Fibroblast of lung (primary cell): ENCODE data around the gene USH2A. TPM values are rescaled to one million over a fixed set of nuclear protein-coding genes. Genes with fewer than 3 reads are reported as not detected.

Source experiments
- DNase-seq, 2 donors: peaks; one replicate each; pipeline versions ENCODE4 v3.0.0 to v3.0.0-alpha.2; 2010; ENCODE audit warnings: low read depth in 2 of 2
- H2AFZ ChIP-seq: 2 replicates; pipeline ENCODE4 v1.5.1; 2012; ENCODE audit warnings: low read length, control low read depth, inconsistent platforms
- H3K27ac ChIP-seq: 2 replicates; pipeline ENCODE4 v1.5.1; 2011; ENCODE audit warnings: low read length, control low read depth; ENCODE audit not compliant: insufficient read depth
- H3K27me3 ChIP-seq: 2 replicates; pipeline ENCODE4 v1.5.1; 2011; ENCODE audit warnings: mild to moderate bottlenecking, low read length; ENCODE audit not compliant: control insufficient read depth, insufficient read depth
- H3K36me3 ChIP-seq: 2 replicates; pipeline ENCODE4 v1.5.1; 2011; ENCODE audit warnings: low read length; ENCODE audit not compliant: control insufficient read depth, insufficient read depth
- H3K4me1 ChIP-seq: 2 replicates; pipeline ENCODE4 v1.5.1; 2011; ENCODE audit warnings: low read length; ENCODE audit not compliant: control insufficient read depth, insufficient read depth; ENCODE audit errors: extremely low read depth
- H3K4me2 ChIP-seq: 2 replicates; pipeline ENCODE4 v1.5.1; 2011; ENCODE audit warnings: low read length, control low read depth; ENCODE audit not compliant: insufficient read depth; ENCODE audit errors: extremely low read depth
- H3K4me3 ChIP-seq, 4 experiments: fragments of 200-600 bp in 1 of 4; sonication (generic) in 1 of 4; replicated peaks in 1 of 4; 2 replicates each; pipeline ENCODE4 v1.5.1; 2011 to 2016; ENCODE audit warnings: low read length in 4 of 4, low read depth in 3 of 4, mild to moderate bottlenecking in 3 of 4, control low read depth in 2 of 4, inconsistent platforms in 1 of 4, mixed read lengths in 1 of 4; ENCODE audit not compliant: insufficient read depth in 1 of 4; ENCODE audit errors: control extremely low read depth in 1 of 4
- H3K79me2 ChIP-seq: 2 replicates; pipeline ENCODE4 v1.5.1; 2012; ENCODE audit warnings: mild to moderate bottlenecking, low read length, inconsistent platforms; ENCODE audit not compliant: control insufficient read depth, insufficient read depth
- H3K9ac ChIP-seq: 2 replicates; pipeline ENCODE4 v1.5.1; 2011; ENCODE audit warnings: mild to moderate bottlenecking, low read length, control low read depth; ENCODE audit not compliant: insufficient read depth
- H3K9me3 ChIP-seq: 2 replicates; pipeline ENCODE4 v1.5.1; 2012; ENCODE audit warnings: low read depth, low read length; ENCODE audit not compliant: control insufficient read depth, insufficient read depth
- H4K20me1 ChIP-seq: 2 replicates; pipeline ENCODE4 v1.5.1; 2011; ENCODE audit warnings: low read length; ENCODE audit not compliant: control insufficient read depth, insufficient read depth; ENCODE audit errors: extremely low read depth
- CTCF ChIP-seq, 2 donors: IDR thresholded peaks in 1 of 2; conservative IDR thresholded peaks in 1 of 2; 1 replicate in 1 of 2; 2 replicates in 1 of 2; pipeline ENCODE4 v1.5.1; 2011 to 2012; ENCODE audit warnings: low read length in 2 of 2, control low read depth in 1 of 2, inconsistent platforms in 1 of 2, low read depth in 1 of 2, mild to moderate bottlenecking in 1 of 2
- EZH2 ChIP-seq: IDR thresholded peaks from 2 replicates; pipeline ENCODE4 v1.5.1; 2012; ENCODE audit warnings: low read length, control low read depth, mild to moderate bottlenecking; ENCODE audit errors: missing control alignments
- polyA plus RNA-seq, 2 donors: library from polyadenylated mRNA; depleted of rRNA in 1 of 2; stranded (reverse) in 1 of 2; unstranded in 1 of 2; fragments of >200 nt; gene quantifications; 2 replicates each; pipeline ENCODE4 v1.2.1, GENCODE V29; 2011 to 2012; ENCODE audit warnings: missing spikeins in 1 of 2
- total RNA-seq: library from RNA; depleted of rRNA; stranded (reverse); fragments of >200 nt; gene quantifications from 2 replicates; pipeline ENCODE4 v1.2.1, GENCODE V29; 2014

Gene USH2A
- total and polyA plus RNA-seq, 2 donors (not counting 1 experiment from before 2014, with no cell fraction given) = under 0.01 to 0.01 TPM

GRCh38 chr1:216047811-216048572 lies 375.3 kb downstream of the USH2A start:
- no peaks in the 10 kb centered on the region for H3K79me2 ChIP-seq
- DNase-seq = peak; percentile 17 to 65
- H4K20me1 ChIP-seq = no peaks in the 10 kb centered on the region
- H3K4me1 ChIP-seq = no peaks in the 10 kb centered on the region
- no peak overlapping the region for H3K9ac ChIP-seq
- no peaks in the 10 kb centered on the region for H3K27me3 ChIP-seq
- TF ChIP-seq CTCF (conservative IDR thresholded peaks at IDR 0.05 in 1 of 2, IDR thresholded peaks at IDR 0.05 in 1 of 2; ENCODE audit: low read depth in 1 of 2, low read length in 2 of 2) (no peak), EZH2 (no peak)
- H3K36me3 ChIP-seq = no peaks in the 10 kb centered on the region
- no peak overlapping the region for H3K27ac ChIP-seq
- H3K4me3 ChIP-seq = no peak overlapping the region
- no peak overlapping the region for H3K4me2 ChIP-seq
- H2AFZ ChIP-seq = no peak overlapping the region
- no peaks in the 10 kb centered on the region for H3K9me3 ChIP-seq

- Histone ChIP-seq H3K27me3 (no peaks in the 10 kb centered on the region), H3K9me3 (no peaks in the 10 kb centered on the region), H3K36me3 (no peaks in the 10 kb centered on the region), H3K79me2 (no peaks in the 10 kb centered on the region), H3K4me1 (no peaks in the 10 kb centered on the region), H3K27ac (no peak overlapping the region), H3K9ac (no peak overlapping the region), H4K20me1 (no peaks in the 10 kb centered on the region), H3K4me3 (no peak overlapping the region), H3K4me2 (no peak overlapping the region), H2AFZ (no peak overlapping the region)
- TF ChIP-seq CTCF (conservative IDR thresholded peaks at IDR 0.05 in 1 of 2, IDR thresholded peaks at IDR 0.05 in 1 of 2; ENCODE audit: low read depth in 1 of 2, low read length in 2 of 2) (no peak), EZH2 (no peak)
- peak; percentile 20 to 46 for DNase-seq
Measured at GRCh38 chr1:216046336-216046735, 376.9 kb downstream of the USH2A start.

GRCh38 chr1:216045400-216045799 lies 377.8 kb downstream of the USH2A start:
- Histone ChIP-seq H3K27me3 (no peaks in the 10 kb centered on the region), H4K20me1 (no peaks in the 10 kb centered on the region), H3K9ac (no peak overlapping the region), H3K36me3 (no peaks in the 10 kb centered on the region), H3K4me3 (no peak overlapping the region), H2AFZ (no peak overlapping the region), H3K4me2 (no peak overlapping the region), H3K79me2 (no peaks in the 10 kb centered on the region), H3K4me1 (no peaks in the 10 kb centered on the region), H3K27ac (peak overlapping the region; percentile 59), H3K9me3 (no peaks in the 10 kb centered on the region)
- TF ChIP-seq EZH2 (no peak), CTCF (conservative IDR thresholded peaks at IDR 0.05 in 1 of 2, IDR thresholded peaks at IDR 0.05 in 1 of 2; ENCODE audit: low read depth in 1 of 2, low read length in 2 of 2) (no peak)
- peak; percentile 95 to 99 for DNase-seq
